Measurements from ENCODE around the gene DUSP3. TPM values are rescaled to one million over a fixed set of nuclear protein-coding genes. Genes with fewer than 3 reads are reported as not detected.

The DUSP3 gene
- total RNA-seq: 12.2 TPM
- 37.2 TPM for polyA plus RNA-seq
- long read RNA-seq, donor 1, full-length matches to known transcripts: 1 of 1 reads
- long read RNA-seq, donor 1, partial matches to known transcripts: 0 of 1 reads
- long read RNA-seq, donor 1, other reads (novel, unspliced or antisense): 0 of 1 reads
- long read RNA-seq, donor 2: 0 reads
- long read RNA-seq, donor 3, full-length matches to known transcripts: 7 of 7 reads
- long read RNA-seq, donor 3, partial matches to known transcripts: 0 of 7 reads
- long read RNA-seq, donor 3, other reads (novel, unspliced or antisense): 0 of 7 reads
- long read RNA-seq, donor 4, full-length matches to known transcripts: 3 of 3 reads
- long read RNA-seq, donor 4, partial matches to known transcripts: 0 of 3 reads
- long read RNA-seq, donor 4, other reads (novel, unspliced or antisense): 0 of 3 reads
- long read RNA-seq, donor 5, full-length matches to known transcripts: 16 of 16 reads
- long read RNA-seq, donor 5, partial matches to known transcripts: 0 of 16 reads
- long read RNA-seq, donor 5, other reads (novel, unspliced or antisense): 0 of 16 reads
- long read RNA-seq, donor 6, full-length matches to known transcripts: 4 of 4 reads
- long read RNA-seq, donor 6, partial matches to known transcripts: 0 of 4 reads
- long read RNA-seq, donor 6, other reads (novel, unspliced or antisense): 0 of 4 reads
- long read RNA-seq, donor 7, full-length matches to known transcripts: 8 of 8 reads
- long read RNA-seq, donor 7, partial matches to known transcripts: 0 of 8 reads
- long read RNA-seq, donor 7, other reads (novel, unspliced or antisense): 0 of 8 reads
- long read RNA-seq, donor 8, full-length matches to known transcripts: 3 of 3 reads
- long read RNA-seq, donor 8, partial matches to known transcripts: 0 of 3 reads
- long read RNA-seq, donor 8, other reads (novel, unspliced or antisense): 0 of 3 reads
- long read RNA-seq, donor 9, full-length matches to known transcripts: 4 of 4 reads
- long read RNA-seq, donor 9, partial matches to known transcripts: 0 of 4 reads
- long read RNA-seq, donor 9, other reads (novel, unspliced or antisense): 0 of 4 reads
- long read RNA-seq, donor 10, full-length matches to known transcripts: 4 of 4 reads
- long read RNA-seq, donor 10, partial matches to known transcripts: 0 of 4 reads
- long read RNA-seq, donor 10, other reads (novel, unspliced or antisense): 0 of 4 reads

DNA sequence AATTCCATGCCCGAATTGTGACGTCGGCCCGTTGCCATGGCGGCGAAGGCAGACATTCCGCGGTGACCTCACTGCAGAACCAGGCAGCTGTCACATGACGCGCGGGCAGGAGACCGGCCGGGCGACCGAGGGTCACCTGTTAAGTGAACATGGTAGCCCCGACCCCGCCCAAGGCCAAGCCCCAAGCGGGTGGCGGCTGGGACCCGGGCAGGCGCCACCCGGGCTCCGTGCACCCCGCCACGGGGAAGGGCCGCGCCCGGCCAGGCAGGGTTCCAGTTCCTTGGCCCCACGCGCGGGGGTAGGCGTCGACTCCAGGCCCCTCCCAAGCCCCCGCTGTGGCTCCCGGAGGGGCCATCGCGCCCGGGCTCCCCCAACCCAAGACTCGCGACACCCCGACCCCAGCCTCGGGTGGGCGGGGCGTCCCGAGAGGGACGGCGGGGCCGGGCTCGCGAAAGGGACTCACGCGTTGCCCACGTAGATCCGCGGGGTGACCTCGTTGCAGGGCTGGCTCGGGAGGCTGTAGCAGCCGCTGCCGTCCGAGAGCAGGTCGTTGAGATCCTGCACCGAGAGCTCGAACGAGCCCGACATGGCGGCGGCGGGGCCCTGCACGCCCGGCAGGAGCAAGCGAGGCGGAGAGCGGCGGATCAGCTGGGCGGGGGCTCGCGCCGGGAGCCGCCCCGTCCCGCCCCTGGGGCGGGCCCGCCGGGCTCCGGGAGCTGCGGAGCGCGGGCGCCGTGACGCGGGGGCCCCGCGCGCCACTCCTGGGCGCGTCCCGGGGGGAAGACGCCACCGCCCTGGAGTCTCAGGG, at the start of gene DUSP3:
Gene DUSP3, minus strand, starts transcription at position 641 of the 808 bp plus-strand sequence. Its CDS starts 53 bp downstream, at position 588.
- peaks cover 0 to 12% of the 10 kb centered on the region in 2 donors for H3K4me1 ChIP-seq (ENCODE audit: control insufficient read depth in 2 of 2, insufficient read depth in 2 of 2, low read length in 2 of 2)
- peaks cover 20 to 44% of the 10 kb centered on the region in 2 donors for H3K27me3 ChIP-seq (ENCODE audit: control insufficient read depth in 2 of 2, insufficient read depth in 1 of 2, low read length in 1 of 2)
- H3K4me3 ChIP-seq (ENCODE audit: low read length in 2 of 2): peak within 1 kb of the TSS; percentile 60 to 87
- peak in 8 of 9 donors; percentile 29 to 78 (median 50) for DNase-seq (ENCODE audit: low read depth in 6 of 9, low spot score in 9 of 9)
- H3K9me3 ChIP-seq (ENCODE audit: control insufficient read depth in 2 of 2, insufficient read depth in 1 of 2, low read length in 1 of 2): no peaks in the 10 kb centered on the region
- under 1% methylated on average over 100 of the region's 100 CpGs for WGBS
- peak within 1 kb of the TSS; percentile 66 to 80 for H3K27ac ChIP-seq (ENCODE audit: low read depth in 1 of 2, low read length in 1 of 2)
- no peaks in the 10 kb centered on the region for H3K36me3 ChIP-seq (ENCODE audit: control insufficient read depth in 2 of 2, insufficient read depth in 2 of 2, low read length in 1 of 2)

GRCh38 chr17:43827596-43827995, 48.8 kb upstream of the DUSP3 start:
- Histone ChIP-seq H3K27ac (ENCODE audit: low read depth in 1 of 2, low read length in 1 of 2) (no peak overlapping the region), H3K9me3 (ENCODE audit: control insufficient read depth in 2 of 2, insufficient read depth in 1 of 2, low read length in 1 of 2) (no peaks in the 10 kb centered on the region), H3K4me1 (ENCODE audit: control insufficient read depth in 2 of 2, insufficient read depth in 2 of 2, low read length in 2 of 2) (no peaks in the 10 kb centered on the region), H3K4me3 (ENCODE audit: low read length in 2 of 2) (no peak overlapping the region), H3K27me3 (ENCODE audit: control insufficient read depth in 2 of 2, insufficient read depth in 1 of 2, low read length in 1 of 2) (peaks cover 13 to 32% of the 10 kb centered on the region in 2 donors), H3K36me3 (ENCODE audit: control insufficient read depth in 2 of 2, insufficient read depth in 2 of 2, low read length in 1 of 2) (no peaks in the 10 kb centered on the region)
- WGBS: 97% methylated on average over 9 of the region's 9 CpGs
- no peak for DNase-seq (ENCODE audit: low read depth in 6 of 9, low spot score in 9 of 9)

DNA sequence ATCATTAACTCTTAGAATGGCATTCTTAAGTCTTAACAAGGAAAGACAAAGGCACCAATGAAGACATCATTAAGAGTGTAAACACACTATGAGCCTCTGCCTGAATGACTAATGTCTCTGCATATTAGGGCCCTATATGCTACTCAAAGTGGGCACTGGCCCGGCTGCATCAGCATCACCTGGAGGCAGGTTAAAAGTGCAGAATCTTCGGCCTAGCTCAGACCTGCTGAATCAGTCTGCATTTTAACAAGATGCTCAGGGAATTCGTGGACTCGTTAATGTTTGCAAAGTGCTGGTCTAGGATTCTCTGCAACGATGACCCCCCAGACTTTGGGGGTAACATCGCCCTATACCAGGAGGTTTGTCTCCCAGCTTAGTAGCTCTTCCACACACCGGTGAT, 47.4 kb upstream of the DUSP3 start:
- peaks cover 0 to 18% of the 10 kb centered on the region in 2 donors for H3K27me3 ChIP-seq (ENCODE audit: control insufficient read depth in 2 of 2, insufficient read depth in 1 of 2, low read length in 1 of 2)
- H3K36me3 ChIP-seq (ENCODE audit: control insufficient read depth in 2 of 2, insufficient read depth in 2 of 2, low read length in 1 of 2): no peaks in the 10 kb centered on the region
- WGBS: 98% methylated on average over 7 of the region's 7 CpGs
- H3K4me1 ChIP-seq (ENCODE audit: control insufficient read depth in 2 of 2, insufficient read depth in 2 of 2, low read length in 2 of 2): no peaks in the 10 kb centered on the region
- DNase-seq (ENCODE audit: low read depth in 6 of 9, low spot score in 9 of 9): no peak
- H3K27ac ChIP-seq (ENCODE audit: low read depth in 1 of 2, low read length in 1 of 2): no peak overlapping the region
- no peak overlapping the region for H3K4me3 ChIP-seq (ENCODE audit: low read length in 2 of 2)
- no peaks in the 10 kb centered on the region for H3K9me3 ChIP-seq (ENCODE audit: control insufficient read depth in 2 of 2, insufficient read depth in 1 of 2, low read length in 1 of 2)

DNA sequence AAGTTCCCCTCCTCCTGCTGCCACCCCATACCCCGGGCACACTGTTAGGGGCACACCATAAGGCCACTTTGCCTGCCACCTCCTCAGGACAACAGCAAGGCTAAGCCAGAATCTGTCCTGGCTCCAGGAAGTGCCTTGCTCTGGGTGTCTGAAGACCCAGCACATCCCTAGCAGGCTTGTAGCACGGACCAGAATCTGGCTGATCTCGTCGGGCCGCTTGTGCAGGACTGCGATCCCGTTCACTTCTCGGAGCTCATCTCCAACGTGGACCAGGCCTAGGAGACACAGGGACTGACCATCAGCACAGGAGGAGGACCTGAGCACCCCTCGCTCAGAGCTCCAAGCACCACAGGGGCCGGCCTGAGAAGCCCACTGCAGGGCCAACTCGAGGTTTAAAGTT, 46.8 kb upstream of the DUSP3 start:
- no peak for DNase-seq (ENCODE audit: low read depth in 6 of 9, low spot score in 9 of 9)
- Histone ChIP-seq H3K4me3 (ENCODE audit: low read length in 2 of 2) (no peak overlapping the region), H3K27ac (ENCODE audit: low read depth in 1 of 2, low read length in 1 of 2) (no peak overlapping the region), H3K36me3 (ENCODE audit: control insufficient read depth in 2 of 2, insufficient read depth in 2 of 2, low read length in 1 of 2) (no peaks in the 10 kb centered on the region), H3K27me3 (ENCODE audit: control insufficient read depth in 2 of 2, insufficient read depth in 1 of 2, low read length in 1 of 2) (peaks cover 0 to 14% of the 10 kb centered on the region in 2 donors), H3K4me1 (ENCODE audit: control insufficient read depth in 2 of 2, insufficient read depth in 2 of 2, low read length in 2 of 2) (no peaks in the 10 kb centered on the region), H3K9me3 (ENCODE audit: control insufficient read depth in 2 of 2, insufficient read depth in 1 of 2, low read length in 1 of 2) (no peaks in the 10 kb centered on the region)
- 95% methylated on average over 12 of the region's 12 CpGs for WGBS

GRCh38 chr17:43823350-43824084, 44.7 kb upstream of the DUSP3 start:
- Histone ChIP-seq H3K36me3 (ENCODE audit: control insufficient read depth in 2 of 2, insufficient read depth in 2 of 2, low read length in 1 of 2) (no peaks in the 10 kb centered on the region), H3K9me3 (ENCODE audit: control insufficient read depth in 2 of 2, insufficient read depth in 1 of 2, low read length in 1 of 2) (no peaks in the 10 kb centered on the region), H3K4me3 (ENCODE audit: low read length in 2 of 2) (no peak overlapping the region), H3K27me3 (ENCODE audit: control insufficient read depth in 2 of 2, insufficient read depth in 1 of 2, low read length in 1 of 2) (peaks cover 0 to 3% of the 10 kb centered on the region in 2 donors), H3K27ac (ENCODE audit: low read depth in 1 of 2, low read length in 1 of 2) (no peak overlapping the region), H3K4me1 (ENCODE audit: control insufficient read depth in 2 of 2, insufficient read depth in 2 of 2, low read length in 2 of 2) (no peaks in the 10 kb centered on the region)
- 93% methylated on average over 10 of the region's 10 CpGs for WGBS
- DNase-seq (ENCODE audit: low read depth in 6 of 9, low spot score in 9 of 9): no peak

- Histone ChIP-seq H3K36me3 (ENCODE audit: control insufficient read depth in 2 of 2, insufficient read depth in 2 of 2, low read length in 1 of 2) (no peaks in the 10 kb centered on the region), H3K27ac (ENCODE audit: low read depth in 1 of 2, low read length in 1 of 2) (no peak overlapping the region), H3K4me3 (ENCODE audit: low read length in 2 of 2) (no peak overlapping the region), H3K9me3 (ENCODE audit: control insufficient read depth in 2 of 2, insufficient read depth in 1 of 2, low read length in 1 of 2) (no peaks in the 10 kb centered on the region), H3K27me3 (ENCODE audit: control insufficient read depth in 2 of 2, insufficient read depth in 1 of 2, low read length in 1 of 2) (peaks cover 0 to 3% of the 10 kb centered on the region in 2 donors), H3K4me1 (ENCODE audit: control insufficient read depth in 2 of 2, insufficient read depth in 2 of 2, low read length in 2 of 2) (no peaks in the 10 kb centered on the region)
- 89% methylated on average over 5 of the region's 5 CpGs for WGBS
- DNase-seq (ENCODE audit: low read depth in 6 of 9, low spot score in 9 of 9): no peak
These were observed 43.9 kb upstream of the DUSP3 start for GRCh38 chr17:43822570-43823190.

DNA sequence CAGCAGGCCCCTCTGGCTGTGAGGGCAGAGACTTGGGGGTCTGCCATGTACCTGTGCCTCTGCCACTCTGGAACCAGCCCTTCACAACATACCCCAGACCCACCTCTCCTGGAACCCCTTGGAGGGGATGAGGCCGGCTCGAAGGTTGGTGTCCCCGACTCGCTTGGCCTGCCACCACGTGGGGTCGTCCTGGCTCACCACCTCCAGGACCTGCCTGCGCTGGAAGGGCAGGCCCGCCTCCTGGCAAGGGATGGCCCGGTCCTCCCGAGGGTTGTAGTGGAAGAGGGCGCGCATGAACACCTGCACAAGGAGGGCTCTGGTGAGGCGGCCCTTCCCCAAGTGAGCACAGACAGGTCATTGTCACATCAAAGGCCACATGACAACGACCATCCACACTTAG, 42.0 kb upstream of the DUSP3 start:
- H3K4me3 ChIP-seq (ENCODE audit: low read length in 2 of 2): no peak overlapping the region
- H3K27ac ChIP-seq (ENCODE audit: low read depth in 1 of 2, low read length in 1 of 2): no peak overlapping the region
- 96% methylated on average over 14 of the region's 14 CpGs for WGBS
- no peaks in the 10 kb centered on the region for H3K4me1 ChIP-seq (ENCODE audit: control insufficient read depth in 2 of 2, insufficient read depth in 2 of 2, low read length in 2 of 2)
- H3K27me3 ChIP-seq (ENCODE audit: control insufficient read depth in 2 of 2, insufficient read depth in 1 of 2, low read length in 1 of 2): peaks cover 0 to 3% of the 10 kb centered on the region in 2 donors
- DNase-seq (ENCODE audit: low read depth in 6 of 9, low spot score in 9 of 9): no peak
- no peaks in the 10 kb centered on the region for H3K36me3 ChIP-seq (ENCODE audit: control insufficient read depth in 2 of 2, insufficient read depth in 2 of 2, low read length in 1 of 2)
- H3K9me3 ChIP-seq (ENCODE audit: control insufficient read depth in 2 of 2, insufficient read depth in 1 of 2, low read length in 1 of 2): no peaks in the 10 kb centered on the region
